ENCODE results near the gene NRXN2.

NRXN2 gene

GRCh38 chr11:64607381-64607985 lies 115.5 kb downstream of the NRXN2 start:
- Mint-ChIP-seq H3K27me3 (ENCODE audit: low read depth) (peaks cover 2% of the 10 kb centered on the region), H3K27ac (no peak overlapping the region), H3K4me1 (ENCODE audit: low read depth) (peaks cover 2% of the 10 kb centered on the region), H3K36me3 (ENCODE audit: low read depth) (no peaks in the 10 kb centered on the region), H3K4me3 (no peak overlapping the region), H3K9me3 (no peaks in the 10 kb centered on the region)
- DNase-seq (ENCODE audit: low spot score), result no peak

- Mint-ChIP-seq H3K9me3 (no peaks in the 10 kb centered on the region), H3K36me3 (ENCODE audit: low read depth) (no peaks in the 10 kb centered on the region), H3K4me1 (ENCODE audit: low read depth) (peaks cover 2% of the 10 kb centered on the region), H3K27ac (no peak overlapping the region), H3K27me3 (ENCODE audit: low read depth) (no peaks in the 10 kb centered on the region), H3K4me3 (no peak overlapping the region)
- no peak for DNase-seq (ENCODE audit: low spot score)
These were observed 116.1 kb downstream of the NRXN2 start for GRCh38 chr11:64606796-64607380.

- H3K36me3 Mint-ChIP-seq (ENCODE audit: low read depth), result no peaks in the 10 kb centered on the region
- no peak overlapping the region for H3K4me3 Mint-ChIP-seq
- H3K27ac Mint-ChIP-seq, result no peak overlapping the region
- DNase-seq (ENCODE audit: low spot score), result no peak
- no peaks in the 10 kb centered on the region for H3K9me3 Mint-ChIP-seq
- H3K4me1 Mint-ChIP-seq (ENCODE audit: low read depth), result no peaks in the 10 kb centered on the region
- no peaks in the 10 kb centered on the region for H3K27me3 Mint-ChIP-seq (ENCODE audit: low read depth)
These were observed 117.1 kb downstream of the NRXN2 start for GRCh38 chr11:64605656-64606585.

- no peaks in the 10 kb centered on the region for H3K27me3 Mint-ChIP-seq (ENCODE audit: low read depth)
- H3K4me3 Mint-ChIP-seq, result no peak overlapping the region
- H3K9me3 Mint-ChIP-seq, result no peaks in the 10 kb centered on the region
- H3K4me1 Mint-ChIP-seq (ENCODE audit: low read depth), result no peaks in the 10 kb centered on the region
- no peak overlapping the region for H3K27ac Mint-ChIP-seq
- H3K36me3 Mint-ChIP-seq (ENCODE audit: low read depth), result no peaks in the 10 kb centered on the region
- no peak for DNase-seq (ENCODE audit: low spot score)
These were observed 117.8 kb downstream of the NRXN2 start for GRCh38 chr11:64605244-64605560.

GRCh38 chr11:64604458-64605243 lies 118.3 kb downstream of the NRXN2 start:
- Mint-ChIP-seq H3K27ac (no peak overlapping the region), H3K4me3 (no peak overlapping the region), H3K27me3 (ENCODE audit: low read depth) (no peaks in the 10 kb centered on the region), H3K9me3 (no peaks in the 10 kb centered on the region), H3K4me1 (ENCODE audit: low read depth) (no peaks in the 10 kb centered on the region), H3K36me3 (ENCODE audit: low read depth) (no peaks in the 10 kb centered on the region)
- no peak for DNase-seq (ENCODE audit: low spot score)

GRCh38 chr11:64603411-64604110 lies 119.4 kb downstream of the NRXN2 start:
- no peaks in the 10 kb centered on the region for H3K36me3 Mint-ChIP-seq (ENCODE audit: low read depth)
- H3K27me3 Mint-ChIP-seq (ENCODE audit: low read depth), result no peaks in the 10 kb centered on the region
- H3K4me3 Mint-ChIP-seq, result no peak overlapping the region

GRCh38 chr11:64602466-64603070 lies 120.4 kb downstream of the NRXN2 start:
- no peaks in the 10 kb centered on the region for H3K27me3 Mint-ChIP-seq (ENCODE audit: low read depth)
- no peak overlapping the region for H3K4me3 Mint-ChIP-seq
- no peaks in the 10 kb centered on the region for H3K36me3 Mint-ChIP-seq (ENCODE audit: low read depth)
- no peaks in the 10 kb centered on the region for H3K4me1 Mint-ChIP-seq (ENCODE audit: low read depth)
- no peaks in the 10 kb centered on the region for H3K9me3 Mint-ChIP-seq
- H3K27ac Mint-ChIP-seq, result no peak overlapping the region
- no peak for DNase-seq (ENCODE audit: low spot score)

More at GRCh38 chr11:64603411-64604110, 119.4 kb downstream of the NRXN2 start:
- Mint-ChIP-seq H3K9me3 (no peaks in the 10 kb centered on the region), H3K27ac (no peak overlapping the region), H3K4me1 (ENCODE audit: low read depth) (no peaks in the 10 kb centered on the region)
- DNase-seq (ENCODE audit: low spot score), result no peak

- no peak overlapping the region for H3K4me3 Mint-ChIP-seq
- H3K27me3 Mint-ChIP-seq (ENCODE audit: low read depth), result no peaks in the 10 kb centered on the region
- no peaks in the 10 kb centered on the region for H3K9me3 Mint-ChIP-seq
- DNase-seq (ENCODE audit: low spot score), result no peak
- no peaks in the 10 kb centered on the region for H3K36me3 Mint-ChIP-seq (ENCODE audit: low read depth)
- H3K4me1 Mint-ChIP-seq (ENCODE audit: low read depth), result no peaks in the 10 kb centered on the region
- no peak overlapping the region for H3K27ac Mint-ChIP-seq
These were observed 121.2 kb downstream of the NRXN2 start for GRCh38 chr11:64601605-64602465.

GRCh38 chr11:64600281-64600992 lies 122.6 kb downstream of the NRXN2 start:
- Mint-ChIP-seq H3K4me3 (no peak overlapping the region), H3K27ac (no peak overlapping the region), H3K36me3 (ENCODE audit: low read depth) (no peaks in the 10 kb centered on the region), H3K27me3 (ENCODE audit: low read depth) (no peaks in the 10 kb centered on the region), H3K4me1 (ENCODE audit: low read depth) (no peaks in the 10 kb centered on the region), H3K9me3 (no peaks in the 10 kb centered on the region)
- no peak for DNase-seq (ENCODE audit: low spot score)

GRCh38 chr11:64599698-64600211 lies 123.2 kb downstream of the NRXN2 start:
- Mint-ChIP-seq H3K4me1 (ENCODE audit: low read depth) (no peaks in the 10 kb centered on the region), H3K4me3 (no peak overlapping the region), H3K36me3 (ENCODE audit: low read depth) (no peaks in the 10 kb centered on the region), H3K9me3 (no peaks in the 10 kb centered on the region), H3K27ac (no peak overlapping the region), H3K27me3 (ENCODE audit: low read depth) (no peaks in the 10 kb centered on the region)
- DNase-seq (ENCODE audit: low spot score), result no peak

GRCh38 chr11:64598797-64599697 lies 124.0 kb downstream of the NRXN2 start:
- Mint-ChIP-seq H3K4me1 (ENCODE audit: low read depth) (no peaks in the 10 kb centered on the region), H3K27ac (no peak overlapping the region), H3K27me3 (ENCODE audit: low read depth) (no peaks in the 10 kb centered on the region), H3K4me3 (no peak overlapping the region), H3K36me3 (ENCODE audit: low read depth) (no peaks in the 10 kb centered on the region), H3K9me3 (no peaks in the 10 kb centered on the region)
- no peak for DNase-seq (ENCODE audit: low spot score)

All from T-helper 2 cell treated with Interferon-gamma antibody and Interleukin-4, amounts not matched to agents 5 μg/mL and 100 μg/mL, for 36 hours (primary cell).